GM19035 (cell line): ENCODE results near the gene CCL26.
"Not testable (repeated sequence)": the region's sequence is repeated elsewhere in the genome, so short reads cannot be mapped to it uniquely, and the experiment has no call there.

Experiments used
- ATAC-seq: cut with Tn5 transposase; IDR thresholded peaks from one replicate; pipeline ENCODE4 v1.9.1; 2021; ENCODE audit not compliant: unreplicated experiment

The CCL26 gene

GRCh38 chr7:75793676-75794075 lies 21.7 kb upstream of the CCL26 start:
- no peak for ATAC-seq

- not testable (repeated sequence) for ATAC-seq
Measured at GRCh38 chr7:75792567-75792966, 20.6 kb upstream of the CCL26 start.

GRCh38 chr7:75789361-75789924 lies 17.4 kb upstream of the CCL26 start:
- ATAC-seq, result no peak

GRCh38 chr7:75788154-75788847 lies 16.3 kb upstream of the CCL26 start:
- not testable (repeated sequence) for ATAC-seq

GRCh38 chr7:75783058-75783457 lies 11.0 kb upstream of the CCL26 start:
- not testable (repeated sequence) for ATAC-seq

GRCh38 chr7:75780647-75781273 lies 8.7 kb upstream of the CCL26 start:
- not testable (repeated sequence) for ATAC-seq

GRCh38 chr7:75779516-75779915 lies 7.5 kb upstream of the CCL26 start:
- not testable (repeated sequence) for ATAC-seq

- not testable (repeated sequence) for ATAC-seq
Measured at GRCh38 chr7:75779035-75779434, 7.0 kb upstream of the CCL26 start.

GRCh38 chr7:75776295-75776971 lies 4.4 kb upstream of the CCL26 start:
- ATAC-seq, result no peak

GRCh38 chr7:75773958-75774357 lies 1.9 kb upstream of the CCL26 start:
- ATAC-seq, result not testable (repeated sequence)

- no peak for ATAC-seq
Measured at GRCh38 chr7:75771224-75771623, 787 bp downstream of the CCL26 start.

- peak; percentile 64 for ATAC-seq
Measured at GRCh38 chr7:75762350-75762917, 9.6 kb downstream of the CCL26 start.

GRCh38 chr7:75761801-75762200 lies 10.2 kb downstream of the CCL26 start:
- not testable (repeated sequence) for ATAC-seq

GRCh38 chr7:75758491-75758890 lies 13.5 kb downstream of the CCL26 start:
- ATAC-seq, result no peak

GRCh38 chr7:75757860-75758259 lies 14.2 kb downstream of the CCL26 start:
- ATAC-seq, result no peak

GRCh38 chr7:75756991-75757676 lies 14.9 kb downstream of the CCL26 start:
- ATAC-seq, result no peak

GRCh38 chr7:75756206-75756990 lies 15.6 kb downstream of the CCL26 start:
- ATAC-seq, result no peak

- no peak for ATAC-seq
Measured at GRCh38 chr7:75743455-75743859, 28.6 kb downstream of the CCL26 start.

- no peak for ATAC-seq
Measured at GRCh38 chr7:75740846-75741497, 31.0 kb downstream of the CCL26 start.
